ENCODE measurements around the gene PRKAA2. TPM values are rescaled to one million over a fixed set of nuclear protein-coding genes. Genes with fewer than 3 reads are reported as not detected.
A peak's percentile ranks its signal among the peaks of the same experiment; 100 is the strongest.

Gene PRKAA2
- polyA plus RNA-seq, 1 experiment = 0.70 TPM

- no peak for DNase-seq (ENCODE audit: low read depth)
- ChIA-PET POLR2A (no interaction called here), CTCF (no interaction called here)
- Histone ChIP-seq H3K4me3 (ENCODE audit: low read depth, low read length) (peak overlapping the region; percentile 84), H3K27me3 (ENCODE audit: control insufficient read depth, insufficient read depth, low read length) (no peaks in the 10 kb centered on the region), H3K36me3 (ENCODE audit: control insufficient read depth, insufficient read depth, low read length) (no peaks in the 10 kb centered on the region)
- no peak for TF ChIP-seq CTCF (IDR thresholded peaks at IDR 0.05; ENCODE audit: insufficient read depth, low read depth, low read length)
These were observed 677 bp downstream of the PRKAA2 start for GRCh38 chr1:56645677-56646305.

- CTCF ChIA-PET = no interaction called here
- DNase-seq (ENCODE audit: low read depth) = no peak
- Histone ChIP-seq H3K36me3 (ENCODE audit: control insufficient read depth, insufficient read depth, low read length) (no peaks in the 10 kb centered on the region), H3K27me3 (ENCODE audit: control insufficient read depth, insufficient read depth, low read length) (no peaks in the 10 kb centered on the region), H3K4me3 (ENCODE audit: low read depth, low read length) (no peak overlapping the region)
- TF ChIP-seq CTCF (IDR thresholded peaks at IDR 0.05; ENCODE audit: insufficient read depth, low read depth, low read length) = no peak
- POLR2A ChIA-PET = no interaction called here
These were observed 1.5 kb downstream of the PRKAA2 start for GRCh38 chr1:56646611-56647010.

GRCh38 chr1:56647106-56647505 is 2.0 kb downstream of the PRKAA2 start:
- no peak for DNase-seq (ENCODE audit: low read depth)
- CTCF ChIA-PET = no interaction called here
- TF ChIP-seq CTCF (IDR thresholded peaks at IDR 0.05; ENCODE audit: insufficient read depth, low read depth, low read length) = no peak

GRCh38 chr1:56648546-56648945 is 3.4 kb downstream of the PRKAA2 start:
- ChIA-PET CTCF (no interaction called here), POLR2A (no interaction called here)
- Histone ChIP-seq H3K27me3 (ENCODE audit: control insufficient read depth, insufficient read depth, low read length) (no peaks in the 10 kb centered on the region), H3K36me3 (ENCODE audit: control insufficient read depth, insufficient read depth, low read length) (no peaks in the 10 kb centered on the region), H3K4me3 (ENCODE audit: low read depth, low read length) (no peak overlapping the region)
- no peak for DNase-seq (ENCODE audit: low read depth)
- no peak for TF ChIP-seq CTCF (IDR thresholded peaks at IDR 0.05; ENCODE audit: insufficient read depth, low read depth, low read length)

More at GRCh38 chr1:56647106-56647505, 2.0 kb downstream of the PRKAA2 start:
- POLR2A ChIA-PET = no interaction called here
- Histone ChIP-seq H3K36me3 (ENCODE audit: control insufficient read depth, insufficient read depth, low read length) (no peaks in the 10 kb centered on the region), H3K4me3 (ENCODE audit: low read depth, low read length) (no peak overlapping the region), H3K27me3 (ENCODE audit: control insufficient read depth, insufficient read depth, low read length) (no peaks in the 10 kb centered on the region)

GRCh38 chr1:56654126-56654923 is 9.2 kb downstream of the PRKAA2 start:
- ChIA-PET CTCF (no interaction called here), POLR2A (no interaction called here)
- no peaks in the 10 kb centered on the region for H3K27me3 ChIP-seq (ENCODE audit: control insufficient read depth, insufficient read depth, low read length)
- no peaks in the 10 kb centered on the region for H3K36me3 ChIP-seq (ENCODE audit: control insufficient read depth, insufficient read depth, low read length)
- DNase-seq (ENCODE audit: low read depth) = no peak
- H3K4me3 ChIP-seq (ENCODE audit: low read depth, low read length) = no peak overlapping the region
- TF ChIP-seq CTCF (IDR thresholded peaks at IDR 0.05; ENCODE audit: insufficient read depth, low read depth, low read length) = no peak
